HG03575 (cell line): ENCODE measurements around the gene ST6GALNAC3.
"Not testable (repeated sequence)": the region's sequence is repeated elsewhere in the genome, so short reads cannot be mapped to it uniquely, and the experiment has no call there.

Experiments used
- ATAC-seq: cut with Tn5 transposase; IDR thresholded peaks from one replicate; pipeline ENCODE4 v1.9.1; 2021; ENCODE audit not compliant: unreplicated experiment, insufficient number of reproducible peaks, low FRiP score; ENCODE audit errors: extremely low read depth

ST6GALNAC3 gene

GRCh38 chr1:76068953-76069561 is 5.5 kb upstream of the ST6GALNAC3 start:
- ATAC-seq: no peak

- ATAC-seq: no peak
Observed at GRCh38 chr1:76070538-76070937, 4.0 kb upstream of the ST6GALNAC3 start.

- no peak for ATAC-seq
Observed at GRCh38 chr1:76073481-76073880, 1.1 kb upstream of the ST6GALNAC3 start.

- ATAC-seq: no peak
Observed at GRCh38 chr1:76075188-76075489, 593 bp downstream of the ST6GALNAC3 start.

- ATAC-seq: peak; percentile 35
Observed at GRCh38 chr1:76075877-76076276, 1.3 kb downstream of the ST6GALNAC3 start.

GRCh38 chr1:76079475-76080227 is 5.1 kb downstream of the ST6GALNAC3 start:
- ATAC-seq: no peak

- ATAC-seq: no peak
Observed at GRCh38 chr1:76080552-76081079, 6.1 kb downstream of the ST6GALNAC3 start.

- ATAC-seq: no peak
Observed at GRCh38 chr1:76082062-76082461, 7.5 kb downstream of the ST6GALNAC3 start.

GRCh38 chr1:76083189-76083588 is 8.6 kb downstream of the ST6GALNAC3 start:
- no peak for ATAC-seq

- ATAC-seq: no peak
Observed at GRCh38 chr1:76084029-76084627, 9.6 kb downstream of the ST6GALNAC3 start.

- no peak for ATAC-seq
Observed at GRCh38 chr1:76084685-76085084, 10.1 kb downstream of the ST6GALNAC3 start.

GRCh38 chr1:76086109-76086508 is 11.6 kb downstream of the ST6GALNAC3 start:
- no peak for ATAC-seq

GRCh38 chr1:76086597-76086996 is 12.1 kb downstream of the ST6GALNAC3 start:
- no peak for ATAC-seq

- no peak for ATAC-seq
Observed at GRCh38 chr1:76090283-76091203, 16.0 kb downstream of the ST6GALNAC3 start.

GRCh38 chr1:76092812-76093211 is 18.3 kb downstream of the ST6GALNAC3 start:
- no peak for ATAC-seq

- ATAC-seq: no peak
Observed at GRCh38 chr1:76093522-76094312, 19.2 kb downstream of the ST6GALNAC3 start.

- no peak for ATAC-seq
Observed at GRCh38 chr1:76095802-76096201, 21.3 kb downstream of the ST6GALNAC3 start.

- ATAC-seq: not testable (repeated sequence)
Observed at GRCh38 chr1:76097064-76097463, 22.5 kb downstream of the ST6GALNAC3 start.
